HG03457 (cell line): ENCODE measurements around the gene ZFAND2A.

Source experiments
- ATAC-seq: cut with Tn5 transposase; IDR thresholded peaks from one replicate; pipeline ENCODE4 v1.9.1; 2021; ENCODE audit warnings: moderate number of reproducible peaks; ENCODE audit not compliant: unreplicated experiment

ZFAND2A gene

GRCh38 chr7:1110358-1110757, 49.6 kb downstream of the ZFAND2A start:
- no peak for ATAC-seq

GRCh38 chr7:1109581-1110310, 50.2 kb downstream of the ZFAND2A start:
- ATAC-seq = no peak

GRCh38 chr7:1108264-1108920, 51.6 kb downstream of the ZFAND2A start:
- no peak for ATAC-seq

- ATAC-seq = no peak
Measured at GRCh38 chr7:1106793-1107421, 53.1 kb downstream of the ZFAND2A start.

- ATAC-seq = no peak
Measured at GRCh38 chr7:1106063-1106792, 53.8 kb downstream of the ZFAND2A start.

GRCh38 chr7:1105189-1105588, 54.8 kb downstream of the ZFAND2A start:
- no peak for ATAC-seq

- no peak for ATAC-seq
Measured at GRCh38 chr7:1104516-1105179, 55.3 kb downstream of the ZFAND2A start.

GRCh38 chr7:1103789-1104515, 56.0 kb downstream of the ZFAND2A start:
- ATAC-seq = no peak

- ATAC-seq = no peak
Measured at GRCh38 chr7:1103009-1103788, 56.8 kb downstream of the ZFAND2A start.
